Measurements from ENCODE around the gene NOTCH1.

The NOTCH1 gene

GRCh38 chr9:136482793-136483588 is 62.9 kb downstream of the NOTCH1 start, which contains the start of gene SEC16A:
Gene SEC16A, minus strand, starts transcription at chr9:136483040. Its CDS starts 5,425 bp downstream, at chr9:136477615.
- H3K27me3 Mint-ChIP-seq (ENCODE audit: low read depth, poor library complexity): peaks cover 3% of the 10 kb centered on the region
- H3K36me3 Mint-ChIP-seq (ENCODE audit: low read depth): peaks cover 5% of the 10 kb centered on the region
- peak within 1 kb of the TSS; percentile 94 for H3K4me3 Mint-ChIP-seq
- no peaks in the 10 kb centered on the region for H3K9me3 Mint-ChIP-seq
- H3K27ac Mint-ChIP-seq: peak within 1 kb of the TSS; percentile 100
- peak; percentile 100 for DNase-seq
- peaks cover 46% of the 10 kb centered on the region for H3K4me1 Mint-ChIP-seq
- TF ChIP-seq CTCF (IDR thresholded peaks at IDR 0.05): no peak

GRCh38 chr9:136482046-136482792 is 63.6 kb downstream of the NOTCH1 start:
- Mint-ChIP-seq H3K4me3 (peak overlapping the region; percentile 94), H3K4me1 (peaks cover 46% of the 10 kb centered on the region), H3K9me3 (no peaks in the 10 kb centered on the region), H3K27ac (peak overlapping the region; percentile 97), H3K27me3 (ENCODE audit: low read depth, poor library complexity) (no peaks in the 10 kb centered on the region), H3K36me3 (ENCODE audit: low read depth) (peaks cover 13% of the 10 kb centered on the region)
- TF ChIP-seq CTCF (IDR thresholded peaks at IDR 0.05): no peak
- DNase-seq: no peak

GRCh38 chr9:136481558-136481957 is 64.3 kb downstream of the NOTCH1 start:
- Mint-ChIP-seq H3K9me3 (no peaks in the 10 kb centered on the region), H3K4me1 (peaks cover 45% of the 10 kb centered on the region), H3K27me3 (ENCODE audit: low read depth, poor library complexity) (no peaks in the 10 kb centered on the region), H3K36me3 (ENCODE audit: low read depth) (peaks cover 13% of the 10 kb centered on the region), H3K27ac (peak overlapping the region; percentile 97), H3K4me3 (peak overlapping the region; percentile 94)
- DNase-seq: no peak
- TF ChIP-seq CTCF (IDR thresholded peaks at IDR 0.05): no peak

- H3K4me3 Mint-ChIP-seq: no peak overlapping the region
- H3K36me3 Mint-ChIP-seq (ENCODE audit: low read depth): peaks cover 31% of the 10 kb centered on the region
- no peak for TF ChIP-seq CTCF (IDR thresholded peaks at IDR 0.05)
- no peaks in the 10 kb centered on the region for H3K27me3 Mint-ChIP-seq (ENCODE audit: low read depth, poor library complexity)
- no peak overlapping the region for H3K27ac Mint-ChIP-seq
- no peak for DNase-seq
- peaks cover 16% of the 10 kb centered on the region for H3K4me1 Mint-ChIP-seq
- H3K9me3 Mint-ChIP-seq: no peaks in the 10 kb centered on the region
Observed at GRCh38 chr9:136476369-136477150, 69.3 kb downstream of the NOTCH1 start.

DNA sequence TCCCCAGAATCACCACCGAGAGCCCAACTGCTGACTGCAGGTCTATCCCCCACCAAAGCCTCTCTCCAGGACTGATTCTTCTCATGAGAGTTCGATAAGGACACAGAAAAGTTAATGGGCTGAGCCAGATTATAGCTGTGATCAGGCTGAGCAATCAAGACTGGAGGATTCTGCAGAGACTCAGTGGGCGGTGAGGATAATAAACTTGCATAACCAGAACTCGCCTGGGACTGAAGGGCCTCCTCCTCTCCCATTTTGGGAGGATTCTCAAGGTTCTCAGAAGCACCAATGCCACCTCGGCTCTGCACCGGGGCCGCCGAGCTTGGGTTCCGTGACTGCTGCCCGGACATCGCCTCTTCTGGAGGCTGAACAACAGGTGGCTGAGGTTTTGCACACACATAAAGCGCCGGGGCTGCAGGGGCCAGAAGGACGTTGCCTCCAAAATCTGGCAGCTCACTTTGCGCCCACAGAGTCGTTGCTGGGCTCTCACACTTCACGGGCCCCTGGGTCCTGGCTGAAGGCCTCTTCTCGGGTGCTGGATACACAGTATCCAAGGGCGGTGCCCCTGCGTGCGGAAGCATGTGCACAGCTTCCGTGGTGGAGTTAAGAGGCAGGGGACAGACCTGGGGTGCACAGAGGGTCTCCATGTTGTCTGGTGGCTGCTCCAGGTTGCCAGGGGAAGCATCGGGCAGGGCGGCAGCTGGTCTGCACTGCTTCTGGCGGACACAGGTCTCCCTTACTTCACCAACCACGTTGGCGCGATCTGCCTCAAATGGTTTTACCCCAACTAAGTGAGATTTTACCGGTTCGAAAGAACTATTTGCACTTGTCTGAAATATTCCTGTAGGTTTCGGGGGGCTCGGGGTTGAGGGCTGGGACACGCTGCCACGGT is 70.6 kb downstream of the NOTCH1 start:
- Mint-ChIP-seq H3K36me3 (ENCODE audit: low read depth) (peaks cover 34% of the 10 kb centered on the region), H3K4me3 (no peak overlapping the region), H3K9me3 (no peaks in the 10 kb centered on the region), H3K4me1 (peaks cover 6% of the 10 kb centered on the region), H3K27ac (no peak overlapping the region), H3K27me3 (ENCODE audit: low read depth, poor library complexity) (no peaks in the 10 kb centered on the region)
- TF ChIP-seq CTCF (IDR thresholded peaks at IDR 0.05): no peak
- no peak for DNase-seq

Data from nephron progenitor cell (in vitro differentiated cells).